Measurements from ENCODE around the gene CEACAM18.

CEACAM18 gene

DNA sequence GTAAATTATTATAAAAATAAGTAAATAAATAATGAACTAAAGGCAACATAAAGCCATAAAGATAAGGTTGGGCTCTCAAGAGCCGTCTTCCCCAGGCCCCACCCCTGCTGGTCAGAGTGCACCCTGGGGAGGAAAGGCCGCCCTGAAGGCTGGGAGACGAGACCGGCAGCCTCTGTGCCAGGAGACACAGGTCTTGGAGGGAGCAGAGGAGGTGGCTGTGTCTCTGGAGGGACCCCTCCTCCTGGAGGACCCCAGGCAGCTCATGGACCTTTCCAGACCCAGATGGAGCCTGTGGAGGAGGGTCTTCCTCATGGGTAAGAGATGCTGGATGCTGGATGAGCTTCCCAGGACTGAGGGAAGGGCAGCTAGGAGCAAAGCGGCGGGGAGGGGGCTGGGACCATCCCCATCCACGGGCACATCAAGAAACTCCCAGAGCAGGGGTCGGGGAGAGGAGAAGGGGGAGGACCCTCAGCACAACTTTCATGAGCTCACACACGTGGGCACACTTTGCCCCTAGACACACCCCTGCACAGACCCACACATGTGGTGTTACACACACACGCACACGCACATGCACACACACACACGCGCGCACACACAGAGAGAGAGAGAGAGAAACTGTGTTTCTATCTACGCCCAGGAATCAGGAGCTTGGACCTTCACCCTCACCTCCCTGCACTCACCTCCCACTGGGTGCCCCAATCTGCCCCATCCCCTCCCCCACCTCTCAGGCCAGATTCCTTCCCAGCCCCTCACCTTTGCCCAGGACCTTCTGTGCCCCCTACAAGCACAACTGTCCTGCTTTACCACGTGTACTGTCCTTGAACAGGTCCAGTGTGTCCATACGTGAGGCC, at the start of gene CEACAM18:
TSS of gene CEACAM18 (plus strand) at position 159 of the 854 bp plus-strand sequence.
- TF ChIP-seq, protein P1, sequence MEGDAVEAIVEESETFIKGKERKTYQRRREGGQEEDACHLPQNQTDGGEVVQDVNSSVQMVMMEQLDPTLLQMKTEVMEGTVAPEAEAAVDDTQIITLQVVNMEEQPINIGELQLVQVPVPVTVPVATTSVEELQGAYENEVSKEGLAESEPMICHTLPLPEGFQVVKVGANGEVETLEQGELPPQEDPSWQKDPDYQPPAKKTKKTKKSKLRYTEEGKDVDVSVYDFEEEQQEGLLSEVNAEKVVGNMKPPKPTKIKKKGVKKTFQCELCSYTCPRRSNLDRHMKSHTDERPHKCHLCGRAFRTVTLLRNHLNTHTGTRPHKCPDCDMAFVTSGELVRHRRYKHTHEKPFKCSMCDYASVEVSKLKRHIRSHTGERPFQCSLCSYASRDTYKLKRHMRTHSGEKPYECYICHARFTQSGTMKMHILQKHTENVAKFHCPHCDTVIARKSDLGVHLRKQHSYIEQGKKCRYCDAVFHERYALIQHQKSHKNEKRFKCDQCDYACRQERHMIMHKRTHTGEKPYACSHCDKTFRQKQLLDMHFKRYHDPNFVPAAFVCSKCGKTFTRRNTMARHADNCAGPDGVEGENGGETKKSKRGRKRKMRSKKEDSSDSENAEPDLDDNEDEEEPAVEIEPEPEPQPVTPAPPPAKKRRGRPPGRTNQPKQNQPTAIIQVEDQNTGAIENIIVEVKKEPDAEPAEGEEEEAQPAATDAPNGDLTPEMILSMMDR (conservative IDR thresholded peaks at IDR 0.05; ENCODE audit: low read length) = no peak
- no peak for TF ChIP-seq EZH2phosphoT487 (IDR thresholded peaks at IDR 0.05; ENCODE audit: borderline replicate concordance)
- Histone ChIP-seq H3K4me3 (ENCODE audit: low read length, poor library complexity, severe bottlenecking) (no peak within 1 kb of the TSS), H3K79me2 (ENCODE audit: insufficient read depth, low read length) (no peaks in the 10 kb centered on the region), H3F3A (ENCODE audit: low read depth) (no peaks in the 10 kb centered on the region), H3K9me2 (replicated peaks; ENCODE audit: low read depth, low read length) (no peaks in the 10 kb centered on the region), H3K4me2 (ENCODE audit: low read depth, low read length, poor library complexity, severe bottlenecking) (no peak within 1 kb of the TSS), H3K36me3 (ENCODE audit: insufficient read depth, low read length) (no peaks in the 10 kb centered on the region), H3K9me3 (ENCODE audit: insufficient read depth, low read depth, low read length) (no peaks in the 10 kb centered on the region), H3K27me3 (ENCODE audit: insufficient read depth, low read length, poor library complexity, severe bottlenecking) (no peaks in the 10 kb centered on the region), H4K20me1 (ENCODE audit: insufficient read depth, low read length, poor library complexity, severe bottlenecking) (no peaks in the 10 kb centered on the region), H2AFZ (ENCODE audit: low read length) (no peak within 1 kb of the TSS), H3K4me1 (ENCODE audit: insufficient read depth, low read length, poor library complexity, severe bottlenecking) (no peaks in the 10 kb centered on the region), H3K9ac (ENCODE audit: low read depth, low read length, poor library complexity, severe bottlenecking) (no peak within 1 kb of the TSS)

GRCh38 chr19:51430221-51430620, 48.1 kb upstream of the CEACAM18 start:
- no peaks in the 10 kb centered on the region for H4K20me1 ChIP-seq (ENCODE audit: insufficient read depth, low read length, poor library complexity, severe bottlenecking)
- no peaks in the 10 kb centered on the region for H3K4me1 ChIP-seq (ENCODE audit: insufficient read depth, low read length, poor library complexity, severe bottlenecking)
- no peak overlapping the region for H3K9ac ChIP-seq (ENCODE audit: low read depth, low read length, poor library complexity, severe bottlenecking)
- H3F3A ChIP-seq (ENCODE audit: low read depth) = no peaks in the 10 kb centered on the region
- no peaks in the 10 kb centered on the region for H3K79me2 ChIP-seq (ENCODE audit: insufficient read depth, low read length)
- no peaks in the 10 kb centered on the region for H3K36me3 ChIP-seq (ENCODE audit: insufficient read depth, low read length)
- no peaks in the 10 kb centered on the region for H3K27me3 ChIP-seq (ENCODE audit: insufficient read depth, low read length, poor library complexity, severe bottlenecking)
- no peak overlapping the region for H3K4me3 ChIP-seq (ENCODE audit: low read length, poor library complexity, severe bottlenecking)
- no peak overlapping the region for H2AFZ ChIP-seq (ENCODE audit: low read length)
- no peaks in the 10 kb centered on the region for H3K9me2 ChIP-seq (replicated peaks; ENCODE audit: low read depth, low read length)
- no peaks in the 10 kb centered on the region for H3K9me3 ChIP-seq (ENCODE audit: insufficient read depth, low read depth, low read length)
- no peak overlapping the region for H3K4me2 ChIP-seq (ENCODE audit: low read depth, low read length, poor library complexity, severe bottlenecking)
- TF ChIP-seq EZH2phosphoT487 (IDR thresholded peaks at IDR 0.05; ENCODE audit: borderline replicate concordance) = no peak
- TF ChIP-seq, protein P1 (conservative IDR thresholded peaks at IDR 0.05; ENCODE audit: low read length) = no peak

DNA sequence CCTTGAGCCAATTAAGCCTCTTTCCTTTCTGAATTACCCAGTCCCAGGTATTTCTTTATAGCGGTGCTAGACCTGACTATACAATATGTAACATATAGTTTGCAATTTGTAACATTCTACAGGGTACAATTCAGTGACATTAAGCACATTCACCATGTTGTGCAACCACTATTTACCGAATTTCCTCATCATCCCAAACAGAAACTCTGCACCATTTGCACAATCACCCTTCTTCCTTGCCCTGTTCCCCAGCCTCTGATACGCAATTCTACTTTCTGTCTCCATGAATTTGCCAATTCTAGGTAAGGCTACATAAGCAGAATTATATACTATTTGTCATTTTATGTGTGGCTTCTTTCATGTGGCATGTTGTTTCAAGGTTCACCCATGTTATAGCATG, 47.2 kb upstream of the CEACAM18 start:
- Histone ChIP-seq H3K9ac (ENCODE audit: low read depth, low read length, poor library complexity, severe bottlenecking) (no peak overlapping the region), H3K9me2 (replicated peaks; ENCODE audit: low read depth, low read length) (no peaks in the 10 kb centered on the region), H3K4me3 (ENCODE audit: low read length, poor library complexity, severe bottlenecking) (no peak overlapping the region), H3K9me3 (ENCODE audit: insufficient read depth, low read depth, low read length) (no peaks in the 10 kb centered on the region), H3K27me3 (ENCODE audit: insufficient read depth, low read length, poor library complexity, severe bottlenecking) (no peaks in the 10 kb centered on the region), H2AFZ (ENCODE audit: low read length) (no peak overlapping the region), H3K79me2 (ENCODE audit: insufficient read depth, low read length) (no peaks in the 10 kb centered on the region), H3K4me1 (ENCODE audit: insufficient read depth, low read length, poor library complexity, severe bottlenecking) (no peaks in the 10 kb centered on the region), H4K20me1 (ENCODE audit: insufficient read depth, low read length, poor library complexity, severe bottlenecking) (no peaks in the 10 kb centered on the region), H3F3A (ENCODE audit: low read depth) (no peaks in the 10 kb centered on the region), H3K36me3 (ENCODE audit: insufficient read depth, low read length) (no peaks in the 10 kb centered on the region), H3K4me2 (ENCODE audit: low read depth, low read length, poor library complexity, severe bottlenecking) (no peak overlapping the region)
- TF ChIP-seq EZH2phosphoT487 (IDR thresholded peaks at IDR 0.05; ENCODE audit: borderline replicate concordance) = no peak
- TF ChIP-seq, protein P1 (conservative IDR thresholded peaks at IDR 0.05; ENCODE audit: low read length) = no peak

Measured in Loucy (cell line).